Measurements from ENCODE around the gene TMIE.

DNA sequence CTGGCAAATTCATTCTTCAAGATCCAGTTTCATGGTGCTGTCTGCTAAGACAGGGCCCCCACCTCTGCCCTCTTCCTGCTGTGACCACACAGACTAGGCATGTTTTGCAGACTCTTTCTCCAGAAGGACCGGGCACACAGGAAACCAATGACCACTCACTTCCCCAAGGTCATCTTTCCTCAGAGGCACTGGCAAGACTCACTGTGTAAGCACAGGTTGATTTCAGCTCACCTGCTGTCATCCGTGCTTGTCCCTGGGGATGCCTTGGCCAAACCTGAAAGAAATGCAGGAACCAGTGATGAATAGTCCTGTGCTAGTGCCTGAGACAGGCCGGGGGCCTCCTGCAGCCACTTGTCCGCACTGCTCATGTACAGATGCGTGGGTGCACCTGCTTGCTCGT is 41.2 kb upstream of the TMIE start:
- TF ChIP-seq, protein P1, sequence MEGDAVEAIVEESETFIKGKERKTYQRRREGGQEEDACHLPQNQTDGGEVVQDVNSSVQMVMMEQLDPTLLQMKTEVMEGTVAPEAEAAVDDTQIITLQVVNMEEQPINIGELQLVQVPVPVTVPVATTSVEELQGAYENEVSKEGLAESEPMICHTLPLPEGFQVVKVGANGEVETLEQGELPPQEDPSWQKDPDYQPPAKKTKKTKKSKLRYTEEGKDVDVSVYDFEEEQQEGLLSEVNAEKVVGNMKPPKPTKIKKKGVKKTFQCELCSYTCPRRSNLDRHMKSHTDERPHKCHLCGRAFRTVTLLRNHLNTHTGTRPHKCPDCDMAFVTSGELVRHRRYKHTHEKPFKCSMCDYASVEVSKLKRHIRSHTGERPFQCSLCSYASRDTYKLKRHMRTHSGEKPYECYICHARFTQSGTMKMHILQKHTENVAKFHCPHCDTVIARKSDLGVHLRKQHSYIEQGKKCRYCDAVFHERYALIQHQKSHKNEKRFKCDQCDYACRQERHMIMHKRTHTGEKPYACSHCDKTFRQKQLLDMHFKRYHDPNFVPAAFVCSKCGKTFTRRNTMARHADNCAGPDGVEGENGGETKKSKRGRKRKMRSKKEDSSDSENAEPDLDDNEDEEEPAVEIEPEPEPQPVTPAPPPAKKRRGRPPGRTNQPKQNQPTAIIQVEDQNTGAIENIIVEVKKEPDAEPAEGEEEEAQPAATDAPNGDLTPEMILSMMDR (IDR thresholded peaks at IDR 0.05), result no peak
- TF ChIP-seq POLR2A (IDR thresholded peaks at IDR 0.05), result no peak

Measured in adrenal gland (tissue), 5 donors.